ENCODE data around the gene ENTREP1.

Gene ENTREP1

GRCh38 chr9:69363191-69363590 lies 38.2 kb downstream of the ENTREP1 start:
- DNase-seq (ENCODE audit: extremely low read depth in 1 of 2, low read depth in 1 of 2) = no peak

GRCh38 chr9:69364510-69365150 lies 39.6 kb downstream of the ENTREP1 start:
- DNase-seq (ENCODE audit: extremely low read depth in 1 of 2, low read depth in 1 of 2) = no peak

DNA sequence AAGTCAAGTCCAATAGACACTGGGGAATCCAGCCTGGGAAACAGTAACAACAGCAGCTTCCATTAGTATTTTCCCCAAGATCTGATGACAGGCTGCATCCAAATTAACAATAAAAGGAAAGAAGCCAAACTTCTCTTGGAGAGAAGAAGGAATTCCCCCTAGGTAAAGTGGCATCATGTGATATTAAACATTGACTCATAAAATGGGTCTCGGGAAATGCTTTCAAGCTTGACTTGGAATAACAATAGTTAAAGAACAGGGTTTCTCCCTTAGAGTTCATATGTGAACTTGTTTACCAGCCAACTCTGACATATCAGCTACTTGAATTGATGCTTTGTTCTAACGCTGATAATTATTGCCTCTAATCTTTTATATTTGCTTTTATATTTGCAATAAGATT lies 45.4 kb downstream of the ENTREP1 start:
- no peak for DNase-seq (ENCODE audit: extremely low read depth in 1 of 2, low read depth in 1 of 2)

DNA sequence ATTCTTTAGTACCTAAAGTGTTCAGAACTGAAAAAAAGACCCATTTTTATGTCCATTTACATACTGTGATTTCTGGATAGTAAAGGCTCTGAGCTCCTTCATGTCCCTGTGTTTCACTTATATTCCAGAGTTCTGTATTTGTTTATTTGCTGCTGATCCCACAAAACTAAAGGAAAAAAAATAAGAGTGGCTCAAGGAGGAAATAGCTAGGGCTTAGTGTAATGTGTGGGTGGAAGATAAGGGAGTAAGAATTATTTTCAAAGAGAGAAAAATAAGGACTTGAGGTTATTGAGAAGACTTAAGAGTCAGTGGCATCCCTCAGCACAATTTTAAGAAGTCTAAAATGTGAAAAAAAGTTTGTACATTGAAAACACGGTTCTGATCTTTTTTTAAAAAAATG lies 46.0 kb downstream of the ENTREP1 start:
- DNase-seq (ENCODE audit: extremely low read depth in 1 of 2, low read depth in 1 of 2) = no peak

- DNase-seq (ENCODE audit: extremely low read depth in 1 of 2, low read depth in 1 of 2) = no peak
Observed at GRCh38 chr9:69376651-69377050, 51.6 kb downstream of the ENTREP1 start.

- no peak for DNase-seq (ENCODE audit: extremely low read depth in 1 of 2, low read depth in 1 of 2)
Observed at GRCh38 chr9:69377291-69377690, 52.3 kb downstream of the ENTREP1 start.

DNA sequence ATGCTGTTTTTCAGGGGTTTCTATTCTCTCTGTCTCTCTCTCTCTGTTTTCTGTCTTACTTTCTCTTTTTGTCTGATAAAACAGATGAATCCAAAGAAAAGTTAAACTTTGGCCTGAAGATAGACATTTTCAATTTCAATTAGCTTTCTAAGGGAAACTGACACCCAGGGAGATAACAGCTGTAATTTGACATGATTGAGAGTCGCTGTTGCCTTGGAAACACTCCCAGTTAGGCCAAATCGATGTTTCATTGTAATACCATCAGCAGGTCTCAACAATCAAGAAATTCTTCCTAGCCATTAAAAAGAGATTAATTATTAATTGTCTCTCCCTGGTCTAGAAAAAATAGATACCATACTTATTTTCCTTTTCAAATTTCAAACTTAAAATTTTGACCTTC lies 53.0 kb downstream of the ENTREP1 start:
- no peak for DNase-seq (ENCODE audit: extremely low read depth in 1 of 2, low read depth in 1 of 2)

GRCh38 chr9:69379270-69379982 lies 54.4 kb downstream of the ENTREP1 start:
- no peak for DNase-seq (ENCODE audit: extremely low read depth in 1 of 2, low read depth in 1 of 2)

GRCh38 chr9:69380301-69380700 lies 55.3 kb downstream of the ENTREP1 start:
- DNase-seq (ENCODE audit: extremely low read depth in 1 of 2, low read depth in 1 of 2) = no peak

- no peak for DNase-seq (ENCODE audit: extremely low read depth in 1 of 2, low read depth in 1 of 2)
Observed at GRCh38 chr9:69380811-69381210, 55.8 kb downstream of the ENTREP1 start.

DNA sequence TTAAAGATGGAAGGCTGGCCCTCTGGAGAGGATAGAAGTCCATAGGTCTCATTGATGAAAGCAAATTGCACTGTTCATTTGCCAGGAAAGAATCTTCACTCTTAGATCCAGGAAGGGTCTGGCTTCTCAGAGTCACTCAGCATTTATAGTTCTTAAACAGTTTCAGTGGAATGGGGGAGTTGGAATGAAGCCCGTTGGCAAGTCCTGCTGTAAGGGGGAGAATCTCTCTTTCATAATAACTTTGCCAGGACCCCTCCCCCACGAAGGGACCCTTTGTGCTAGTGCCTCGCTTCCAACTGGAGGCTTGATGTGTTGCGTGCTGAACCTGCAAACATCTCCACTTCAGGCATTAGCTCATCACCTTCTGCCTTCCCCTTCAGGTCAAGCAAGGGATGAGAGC lies 57.1 kb downstream of the ENTREP1 start:
- DNase-seq (ENCODE audit: extremely low read depth in 1 of 2, low read depth in 1 of 2) = no peak

GRCh38 chr9:69385581-69386033 lies 60.6 kb downstream of the ENTREP1 start:
- DNase-seq (ENCODE audit: extremely low read depth in 1 of 2, low read depth in 1 of 2) = no peak

DNA sequence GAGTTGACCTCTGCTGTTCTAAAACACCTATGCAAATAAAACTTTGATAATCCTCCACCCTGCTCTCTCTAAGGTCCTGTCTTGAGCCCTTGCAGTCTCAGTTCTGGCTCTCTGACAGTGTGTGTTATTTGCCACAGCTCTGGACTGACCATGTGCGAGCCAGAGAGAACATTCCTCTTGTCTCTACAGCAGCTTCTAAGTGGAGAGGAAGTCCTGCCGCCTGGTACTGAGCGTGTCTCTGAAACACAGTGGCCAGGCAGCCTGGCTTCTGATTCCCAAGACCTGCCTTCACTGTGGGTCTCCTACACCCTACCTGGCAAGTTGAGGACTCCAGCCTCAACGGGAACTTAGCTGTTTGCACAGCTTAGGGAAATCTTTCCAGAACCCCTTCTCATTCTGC lies 61.6 kb downstream of the ENTREP1 start:
- DNase-seq (ENCODE audit: extremely low read depth in 1 of 2, low read depth in 1 of 2) = no peak

GRCh38 chr9:69388596-69388995 lies 63.6 kb downstream of the ENTREP1 start:
- no peak for DNase-seq (ENCODE audit: extremely low read depth in 1 of 2, low read depth in 1 of 2)

- DNase-seq (ENCODE audit: extremely low read depth in 1 of 2, low read depth in 1 of 2) = no peak
Observed at GRCh38 chr9:69389437-69389995, 64.5 kb downstream of the ENTREP1 start.

- DNase-seq (ENCODE audit: extremely low read depth in 1 of 2, low read depth in 1 of 2) = no peak
Observed at GRCh38 chr9:69391487-69391886, 66.5 kb downstream of the ENTREP1 start.

GRCh38 chr9:69391946-69392345 lies 66.9 kb downstream of the ENTREP1 start:
- no peak for DNase-seq (ENCODE audit: extremely low read depth in 1 of 2, low read depth in 1 of 2)

DNA sequence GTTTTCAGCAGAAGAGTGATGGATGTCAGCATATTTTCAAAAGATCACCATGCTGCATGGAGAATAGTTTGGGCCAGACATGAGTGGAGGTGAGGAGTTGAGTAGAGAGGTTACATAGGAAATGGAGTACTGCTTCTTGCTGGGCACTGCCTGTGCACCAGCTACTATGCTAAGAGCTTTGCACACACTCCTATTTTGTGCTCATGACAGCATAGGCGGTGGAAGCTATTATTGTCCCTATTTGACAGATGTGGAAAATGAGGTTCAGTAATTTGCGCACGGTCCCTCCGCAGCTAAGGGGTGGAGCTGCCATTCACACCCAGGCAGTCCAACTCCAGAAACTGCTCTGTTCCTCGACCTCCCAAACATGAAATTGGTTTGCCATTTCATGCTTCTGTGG lies 67.8 kb downstream of the ENTREP1 start:
- no peak for DNase-seq (ENCODE audit: extremely low read depth in 1 of 2, low read depth in 1 of 2)

DNA sequence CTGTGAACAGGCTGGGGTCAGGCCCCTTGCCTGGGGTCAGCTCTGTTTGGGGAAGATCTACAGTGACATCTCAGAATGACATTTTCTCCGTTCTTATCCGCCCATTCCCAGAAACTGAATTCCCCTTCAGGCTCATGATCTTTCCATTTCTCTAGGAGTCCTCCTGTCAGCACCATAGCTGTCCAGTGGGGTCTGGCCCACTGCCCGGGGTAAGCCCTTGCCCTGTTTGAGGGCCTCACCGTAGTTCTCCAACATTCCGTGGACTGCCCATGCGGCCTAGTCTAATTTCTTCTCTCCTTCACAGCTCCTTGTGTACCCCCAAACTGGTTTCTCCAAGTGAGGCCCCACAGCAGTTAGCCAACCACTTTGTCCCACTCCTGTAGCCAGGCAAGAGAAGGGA lies 68.4 kb downstream of the ENTREP1 start:
- no peak for DNase-seq (ENCODE audit: extremely low read depth in 1 of 2, low read depth in 1 of 2)

GRCh38 chr9:69395718-69396117 lies 70.7 kb downstream of the ENTREP1 start:
- no peak for DNase-seq (ENCODE audit: extremely low read depth in 1 of 2, low read depth in 1 of 2)

DNA sequence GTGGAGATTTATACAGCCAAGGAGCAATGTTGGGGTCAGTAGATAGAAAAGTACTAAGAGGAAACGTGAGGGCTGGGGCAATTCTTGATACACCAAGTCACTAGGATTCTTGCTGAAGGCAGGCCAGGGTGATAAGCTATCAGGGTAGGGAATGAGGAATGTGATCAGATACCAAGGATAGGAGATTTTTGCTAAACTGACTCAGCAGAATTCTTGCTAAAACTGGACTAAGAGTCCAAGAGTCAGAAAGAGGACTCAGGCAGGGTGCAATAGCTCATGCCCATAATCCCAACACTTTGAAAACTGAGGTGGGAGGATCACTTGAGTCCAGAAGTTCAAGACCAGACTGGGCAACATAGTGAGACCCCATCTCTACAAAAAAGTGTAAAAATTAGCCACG lies 71.7 kb downstream of the ENTREP1 start:
- DNase-seq (ENCODE audit: extremely low read depth in 1 of 2, low read depth in 1 of 2) = no peak
